HL-60 (cell line): ENCODE results near the gene EYS.

Experiments
- GABPA ChIP-seq: IDR thresholded peaks from 2 replicates; pipeline ENCODE4 v1.6.1; 2012; ENCODE audit warnings: low read depth
- POLR2AphosphoS5 ChIP-seq: IDR thresholded peaks from 2 replicates; pipeline ENCODE4 v1.6.1; 2012; ENCODE audit warnings: low read depth
- TF ChIP-seq, protein P1 (sequence below): IDR thresholded peaks from one replicate; pipeline ENCODE4 v1.5.1; 2011; ENCODE audit warnings: low read length, control low read depth, inconsistent platforms; ENCODE audit not compliant: insufficient read depth
- TF ChIP-seq, protein P2 (sequence below): IDR thresholded peaks from 2 replicates; pipeline ENCODE4 v1.6.1; 2012; ENCODE audit warnings: low read depth; ENCODE audit not compliant: insufficient replicate concordance

DNA sequence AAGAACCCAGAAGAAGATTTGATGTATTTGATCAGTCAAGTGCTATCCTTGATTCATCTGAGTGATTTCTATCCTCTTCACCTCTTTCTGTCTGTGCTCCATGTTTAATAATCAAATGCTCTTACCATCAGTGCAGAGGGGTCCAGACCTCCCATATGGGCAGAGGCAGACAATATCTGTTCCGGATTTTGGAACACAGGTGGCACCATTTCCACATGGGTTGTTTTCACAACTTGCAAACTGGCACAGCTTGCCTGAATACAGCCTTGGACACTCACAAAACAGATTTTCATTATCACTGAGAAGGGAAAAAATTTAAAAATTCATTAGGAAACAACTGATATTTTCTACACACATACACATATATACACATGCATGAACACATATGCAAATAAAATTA is 1843.0 kb downstream of the EYS start:
- TF ChIP-seq, protein P1, sequence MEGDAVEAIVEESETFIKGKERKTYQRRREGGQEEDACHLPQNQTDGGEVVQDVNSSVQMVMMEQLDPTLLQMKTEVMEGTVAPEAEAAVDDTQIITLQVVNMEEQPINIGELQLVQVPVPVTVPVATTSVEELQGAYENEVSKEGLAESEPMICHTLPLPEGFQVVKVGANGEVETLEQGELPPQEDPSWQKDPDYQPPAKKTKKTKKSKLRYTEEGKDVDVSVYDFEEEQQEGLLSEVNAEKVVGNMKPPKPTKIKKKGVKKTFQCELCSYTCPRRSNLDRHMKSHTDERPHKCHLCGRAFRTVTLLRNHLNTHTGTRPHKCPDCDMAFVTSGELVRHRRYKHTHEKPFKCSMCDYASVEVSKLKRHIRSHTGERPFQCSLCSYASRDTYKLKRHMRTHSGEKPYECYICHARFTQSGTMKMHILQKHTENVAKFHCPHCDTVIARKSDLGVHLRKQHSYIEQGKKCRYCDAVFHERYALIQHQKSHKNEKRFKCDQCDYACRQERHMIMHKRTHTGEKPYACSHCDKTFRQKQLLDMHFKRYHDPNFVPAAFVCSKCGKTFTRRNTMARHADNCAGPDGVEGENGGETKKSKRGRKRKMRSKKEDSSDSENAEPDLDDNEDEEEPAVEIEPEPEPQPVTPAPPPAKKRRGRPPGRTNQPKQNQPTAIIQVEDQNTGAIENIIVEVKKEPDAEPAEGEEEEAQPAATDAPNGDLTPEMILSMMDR = no peak
- TF ChIP-seq GABPA (no peak), POLR2AphosphoS5 (no peak)
- TF ChIP-seq, protein P2, sequence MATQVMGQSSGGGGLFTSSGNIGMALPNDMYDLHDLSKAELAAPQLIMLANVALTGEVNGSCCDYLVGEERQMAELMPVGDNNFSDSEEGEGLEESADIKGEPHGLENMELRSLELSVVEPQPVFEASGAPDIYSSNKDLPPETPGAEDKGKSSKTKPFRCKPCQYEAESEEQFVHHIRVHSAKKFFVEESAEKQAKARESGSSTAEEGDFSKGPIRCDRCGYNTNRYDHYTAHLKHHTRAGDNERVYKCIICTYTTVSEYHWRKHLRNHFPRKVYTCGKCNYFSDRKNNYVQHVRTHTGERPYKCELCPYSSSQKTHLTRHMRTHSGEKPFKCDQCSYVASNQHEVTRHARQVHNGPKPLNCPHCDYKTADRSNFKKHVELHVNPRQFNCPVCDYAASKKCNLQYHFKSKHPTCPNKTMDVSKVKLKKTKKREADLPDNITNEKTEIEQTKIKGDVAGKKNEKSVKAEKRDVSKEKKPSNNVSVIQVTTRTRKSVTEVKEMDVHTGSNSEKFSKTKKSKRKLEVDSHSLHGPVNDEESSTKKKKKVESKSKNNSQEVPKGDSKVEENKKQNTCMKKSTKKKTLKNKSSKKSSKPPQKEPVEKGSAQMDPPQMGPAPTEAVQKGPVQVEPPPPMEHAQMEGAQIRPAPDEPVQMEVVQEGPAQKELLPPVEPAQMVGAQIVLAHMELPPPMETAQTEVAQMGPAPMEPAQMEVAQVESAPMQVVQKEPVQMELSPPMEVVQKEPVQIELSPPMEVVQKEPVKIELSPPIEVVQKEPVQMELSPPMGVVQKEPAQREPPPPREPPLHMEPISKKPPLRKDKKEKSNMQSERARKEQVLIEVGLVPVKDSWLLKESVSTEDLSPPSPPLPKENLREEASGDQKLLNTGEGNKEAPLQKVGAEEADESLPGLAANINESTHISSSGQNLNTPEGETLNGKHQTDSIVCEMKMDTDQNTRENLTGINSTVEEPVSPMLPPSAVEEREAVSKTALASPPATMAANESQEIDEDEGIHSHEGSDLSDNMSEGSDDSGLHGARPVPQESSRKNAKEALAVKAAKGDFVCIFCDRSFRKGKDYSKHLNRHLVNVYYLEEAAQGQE = no peak
